ENCODE data around the gene PTDSS2. TPM values are rescaled to one million over a fixed set of nuclear protein-coding genes. Genes with fewer than 3 reads are reported as not detected.
A peak's percentile ranks its signal among the peaks of the same experiment; 100 is the strongest.

PTDSS2 gene
- total RNA-seq, 1 donor from 2014 or later, result 47.3 TPM

GRCh38 chr11:507727-508515, 57.8 kb downstream of the PTDSS2 start:
- no peak for FAIRE-seq

GRCh38 chr11:508956-509355, 58.9 kb downstream of the PTDSS2 start:
- H4K20me1 ChIP-seq (ENCODE audit: insufficient read depth, low read length), result peaks cover 2% of the 10 kb centered on the region
- H3K79me2 ChIP-seq (ENCODE audit: insufficient read depth, low read length), result peaks cover 40% of the 10 kb centered on the region
- no peaks in the 10 kb centered on the region for H3K27me3 Mint-ChIP-seq (ENCODE audit: low read depth, unreplicated experiment)
- H3K9ac ChIP-seq (ENCODE audit: low read length), result no peak overlapping the region
- H3K4me2 ChIP-seq (ENCODE audit: low read length), result no peak overlapping the region
- H3K4me3 ChIP-seq (ENCODE audit: insufficient read depth, low read depth, low read length), result no peak overlapping the region
- DNase-seq (ENCODE audit: low read depth), result no peak
- H2AFZ ChIP-seq (ENCODE audit: low read depth, low read length), result no peak overlapping the region
- peak overlapping the region; percentile 67 for H3K4me3 Mint-ChIP-seq (ENCODE audit: unreplicated experiment)
- H3K27ac ChIP-seq (ENCODE audit: low read depth, low read length), result no peak overlapping the region
- no peak overlapping the region for H3K27ac Mint-ChIP-seq (ENCODE audit: unreplicated experiment)
- peaks cover 28% of the 10 kb centered on the region for H3K4me1 ChIP-seq (ENCODE audit: insufficient read depth, low read length)
- no peaks in the 10 kb centered on the region for H3K27me3 ChIP-seq (ENCODE audit: insufficient read depth, low read length)
- H3K9me3 Mint-ChIP-seq (ENCODE audit: unreplicated experiment), result no peaks in the 10 kb centered on the region
- peaks cover 7% of the 10 kb centered on the region for H3K36me3 Mint-ChIP-seq (ENCODE audit: low read depth, unreplicated experiment)
- H3K4me1 Mint-ChIP-seq (ENCODE audit: low read depth, unreplicated experiment), result peaks cover 12% of the 10 kb centered on the region
- FAIRE-seq, result no peak
- H3K9me3 ChIP-seq (ENCODE audit: insufficient read depth, low read depth, low read length), result no peaks in the 10 kb centered on the region
- H3K36me3 ChIP-seq (ENCODE audit: insufficient read depth, low read length), result peaks cover 3% of the 10 kb centered on the region
- TF ChIP-seq EZH2 (IDR thresholded peaks at IDR 0.05; ENCODE audit: insufficient read depth, low read length), result no peak
- no peak for TF ChIP-seq CTCF (IDR thresholded peaks at IDR 0.05; ENCODE audit: insufficient read depth, low read depth, low read length)

More at GRCh38 chr11:507727-508515, 57.8 kb downstream of the PTDSS2 start:
- Histone ChIP-seq H3K4me2 (ENCODE audit: low read length) (peak overlapping the region; percentile 96), H3K9ac (ENCODE audit: low read length) (peak overlapping the region; percentile 89), H3K79me2 (ENCODE audit: insufficient read depth, low read length) (peaks cover 49% of the 10 kb centered on the region), H3K4me3 (ENCODE audit: insufficient read depth, low read depth, low read length) (peak overlapping the region; percentile 68), H3K27ac (ENCODE audit: low read depth, low read length) (peak overlapping the region; percentile 81), H4K20me1 (ENCODE audit: insufficient read depth, low read length) (peaks cover 2% of the 10 kb centered on the region), H2AFZ (ENCODE audit: low read depth, low read length) (peak overlapping the region; percentile 60), H3K9me3 (ENCODE audit: insufficient read depth, low read depth, low read length) (no peaks in the 10 kb centered on the region), H3K27me3 (ENCODE audit: insufficient read depth, low read length) (no peaks in the 10 kb centered on the region), H3K4me1 (ENCODE audit: insufficient read depth, low read length) (peaks cover 32% of the 10 kb centered on the region), H3K36me3 (ENCODE audit: insufficient read depth, low read length) (peaks cover 3% of the 10 kb centered on the region)
- H3K27ac Mint-ChIP-seq (ENCODE audit: unreplicated experiment), result peak overlapping the region; percentile 58
- peak overlapping the region; percentile 81 for H3K4me3 Mint-ChIP-seq (ENCODE audit: unreplicated experiment)
- DNase-seq (ENCODE audit: low read depth), result no peak
- H3K36me3 Mint-ChIP-seq (ENCODE audit: low read depth, unreplicated experiment), result peaks cover 4% of the 10 kb centered on the region
- H3K4me1 Mint-ChIP-seq (ENCODE audit: low read depth, unreplicated experiment), result peaks cover 12% of the 10 kb centered on the region
- no peaks in the 10 kb centered on the region for H3K9me3 Mint-ChIP-seq (ENCODE audit: unreplicated experiment)
- TF ChIP-seq CTCF (IDR thresholded peaks at IDR 0.05; ENCODE audit: insufficient read depth, low read depth, low read length) (no peak), EZH2 (IDR thresholded peaks at IDR 0.05; ENCODE audit: insufficient read depth, low read length) (no peak)
- H3K27me3 Mint-ChIP-seq (ENCODE audit: low read depth, unreplicated experiment), result no peaks in the 10 kb centered on the region

All from astrocyte (in vitro differentiated cells and primary cell).